Stimulated activated effector memory CD8-positive, alpha-beta T cell treated with anti-CD3 and anti-CD28 coated beads, Interleukin-12 subunit alpha, Interleukin-12 subunit beta, amount 100 ng/mL, for 72 hours (primary cell): ENCODE measurements around the gene LHPP.

ENCODE experiments used
- ATAC-seq: fragments of 150-1000 bp; cut with Tn5 transposase; 2 replicates; pipeline ENCODE4 v1.10.0; 2021
- DNase-seq, 2 donors: peaks; one replicate each; pipeline ENCODE4 v3.0.0; 2021 to 2022; ENCODE audit warnings: low spot score in 2 of 2
- H3K27ac Mint-ChIP-seq: one replicate; pipeline ENCODE4 v1.8.0; 2022; ENCODE audit warnings: mild to moderate bottlenecking, mixed read lengths
- H3K36me3 Mint-ChIP-seq: one replicate; pipeline ENCODE4 v1.8.0; 2022; ENCODE audit warnings: mild to moderate bottlenecking, mixed read lengths
- H3K4me1 Mint-ChIP-seq: one replicate; pipeline ENCODE4 v1.8.0; 2022; ENCODE audit warnings: mixed read lengths
- H3K4me3 Mint-ChIP-seq: one replicate; pipeline ENCODE4 v1.8.0; 2022; ENCODE audit warnings: mild to moderate bottlenecking, mixed read lengths
- H3K9me3 Mint-ChIP-seq: one replicate; pipeline ENCODE4 v1.8.0; 2022; ENCODE audit warnings: mixed read lengths

The LHPP gene

GRCh38 chr10:124643330-124644009 is 181.8 kb downstream of the LHPP start:
- H3K27ac Mint-ChIP-seq = peak overlapping the region; percentile 95
- H3K4me3 Mint-ChIP-seq = peak overlapping the region; percentile 75
- peaks cover 97% of the 10 kb centered on the region for H3K4me1 Mint-ChIP-seq
- no peak for DNase-seq
- ATAC-seq = no peak
- peaks cover 42% of the 10 kb centered on the region for H3K36me3 Mint-ChIP-seq
- no peaks in the 10 kb centered on the region for H3K9me3 Mint-ChIP-seq

DNA sequence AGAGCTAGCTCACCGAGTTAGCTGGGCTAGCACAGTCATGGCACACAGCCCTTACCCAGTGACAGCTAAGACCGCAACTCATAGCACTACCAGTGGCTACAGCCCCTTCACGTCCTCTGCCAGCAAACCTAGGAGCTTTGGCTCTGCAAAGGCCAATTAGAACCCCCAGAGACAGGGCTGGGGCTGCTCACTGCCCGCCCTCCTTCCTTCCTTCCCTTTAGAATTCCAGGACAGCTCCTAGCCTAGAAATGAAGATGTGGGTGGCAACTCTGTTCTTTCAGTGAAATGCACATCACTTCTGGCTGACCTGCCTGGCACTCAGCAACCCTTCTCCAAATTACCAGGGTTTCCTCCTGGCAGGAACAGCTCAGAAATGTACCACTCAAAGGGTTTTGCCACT is 182.6 kb downstream of the LHPP start:
- Mint-ChIP-seq H3K27ac (peak overlapping the region; percentile 95), H3K4me1 (peaks cover 97% of the 10 kb centered on the region), H3K4me3 (no peak overlapping the region), H3K36me3 (peaks cover 49% of the 10 kb centered on the region), H3K9me3 (no peaks in the 10 kb centered on the region)
- ATAC-seq (no peak), DNase-seq (no peak)

DNA sequence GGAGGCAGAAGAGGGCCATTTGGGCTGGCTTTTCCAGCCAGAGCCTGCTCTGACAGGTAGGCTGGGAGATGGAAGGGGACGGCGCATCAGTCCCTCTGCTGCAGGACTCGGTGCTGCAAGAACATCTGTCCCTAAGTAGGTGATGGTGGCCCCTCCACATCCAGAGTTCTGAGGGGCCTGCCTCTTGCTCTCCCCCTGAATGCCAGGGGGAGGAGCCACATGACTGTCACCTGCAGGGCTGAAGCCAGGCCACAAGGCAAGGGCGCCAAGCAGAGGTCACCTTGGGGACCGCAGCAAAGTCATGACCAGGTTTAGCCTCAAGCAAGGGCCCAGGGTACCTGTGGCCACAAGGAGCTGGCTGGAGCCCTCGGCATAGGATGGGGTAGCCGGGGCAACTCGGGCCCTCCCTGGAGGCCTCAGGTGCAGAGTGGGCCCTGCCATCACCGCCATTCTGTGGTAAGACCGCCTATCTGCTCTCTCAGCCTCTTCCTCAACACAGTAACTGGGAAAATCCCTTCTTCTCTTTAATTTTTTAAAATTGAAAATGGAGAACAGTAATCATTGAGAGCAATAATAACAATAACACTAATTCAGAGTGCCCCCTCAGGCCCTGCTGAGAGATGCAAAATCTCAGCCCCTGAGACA is 183.3 kb downstream of the LHPP start:
- Mint-ChIP-seq H3K36me3 (peaks cover 53% of the 10 kb centered on the region), H3K4me3 (no peak overlapping the region), H3K4me1 (peaks cover 100% of the 10 kb centered on the region), H3K9me3 (no peaks in the 10 kb centered on the region), H3K27ac (peak overlapping the region; percentile 95)
- DNase-seq (no peak), ATAC-seq (no peak)

DNA sequence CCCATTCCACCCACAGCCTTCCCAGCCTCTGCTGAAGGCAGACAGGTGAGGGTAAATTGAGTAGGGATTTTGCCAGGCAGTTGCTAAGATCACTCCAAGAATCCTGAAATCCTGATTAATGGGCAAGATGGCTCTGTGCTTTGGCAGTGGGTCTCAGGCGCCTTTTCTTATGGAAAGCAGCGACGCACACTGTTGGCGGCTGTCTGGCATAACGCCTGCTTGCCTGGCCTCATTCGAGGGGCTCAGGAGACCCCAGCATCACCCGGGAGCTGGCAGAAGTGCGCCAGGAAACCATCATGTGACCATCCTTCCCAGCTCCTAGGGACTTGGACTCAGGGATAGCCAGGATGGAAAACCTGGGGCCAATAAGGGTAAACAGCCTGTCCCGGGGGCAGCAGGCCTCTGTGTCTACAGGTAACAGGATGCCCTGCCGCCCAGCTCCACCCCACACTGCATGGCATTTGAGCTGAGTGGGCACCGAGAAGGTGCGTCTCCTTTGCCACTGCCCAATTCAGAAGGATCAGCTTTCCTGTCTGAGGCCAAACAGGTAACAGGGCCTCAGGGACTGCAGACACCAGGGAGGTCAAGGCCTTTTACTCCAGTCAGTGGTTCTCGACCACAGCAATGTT is 184.0 kb downstream of the LHPP start:
- H3K36me3 Mint-ChIP-seq = peaks cover 59% of the 10 kb centered on the region
- H3K4me3 Mint-ChIP-seq = no peak overlapping the region
- DNase-seq (no peak), ATAC-seq (no peak)
- no peaks in the 10 kb centered on the region for H3K9me3 Mint-ChIP-seq
- H3K27ac Mint-ChIP-seq = peak overlapping the region; percentile 95
- H3K4me1 Mint-ChIP-seq = peaks cover 100% of the 10 kb centered on the region

- H3K9me3 Mint-ChIP-seq = no peaks in the 10 kb centered on the region
- DNase-seq (no peak), ATAC-seq (no peak)
- H3K36me3 Mint-ChIP-seq = peaks cover 56% of the 10 kb centered on the region
- peak overlapping the region; percentile 95 for H3K27ac Mint-ChIP-seq
- H3K4me3 Mint-ChIP-seq = peak overlapping the region; percentile 67
- peaks cover 100% of the 10 kb centered on the region for H3K4me1 Mint-ChIP-seq
Observed at GRCh38 chr10:124646483-124647352, 185.1 kb downstream of the LHPP start.

GRCh38 chr10:124647421-124648130 is 186.0 kb downstream of the LHPP start:
- H3K36me3 Mint-ChIP-seq = peaks cover 51% of the 10 kb centered on the region
- H3K27ac Mint-ChIP-seq = peak overlapping the region; percentile 95
- peaks cover 100% of the 10 kb centered on the region for H3K4me1 Mint-ChIP-seq
- peak overlapping the region; percentile 67 for H3K4me3 Mint-ChIP-seq
- DNase-seq (peak; percentile 38 to 76), ATAC-seq (peak; percentile 66)
- no peaks in the 10 kb centered on the region for H3K9me3 Mint-ChIP-seq

DNA sequence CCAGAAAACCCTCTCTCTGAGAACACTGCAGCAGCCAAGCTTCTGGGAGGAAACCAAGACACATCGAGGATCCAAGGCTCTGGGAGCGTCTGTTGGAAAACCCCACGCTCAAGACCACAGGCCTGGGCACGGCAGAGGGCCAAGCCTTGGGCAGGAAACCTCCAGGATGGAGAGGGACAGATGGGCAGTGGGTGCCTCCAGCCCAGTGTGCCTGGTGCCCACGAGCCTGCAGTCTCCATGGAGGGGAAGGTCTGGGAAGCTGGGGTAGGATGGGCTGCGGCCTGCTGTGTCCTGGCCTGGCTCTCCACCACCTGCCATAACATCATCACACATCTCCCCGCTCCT is 186.5 kb downstream of the LHPP start:
- H3K27ac Mint-ChIP-seq = peak overlapping the region; percentile 95
- peaks cover 100% of the 10 kb centered on the region for H3K4me1 Mint-ChIP-seq
- peaks cover 45% of the 10 kb centered on the region for H3K36me3 Mint-ChIP-seq
- ATAC-seq (no peak), DNase-seq (no peak)
- H3K9me3 Mint-ChIP-seq = no peaks in the 10 kb centered on the region
- peak overlapping the region; percentile 67 for H3K4me3 Mint-ChIP-seq

GRCh38 chr10:124648738-124649137 is 187.1 kb downstream of the LHPP start:
- peak overlapping the region; percentile 95 for H3K27ac Mint-ChIP-seq
- peak; percentile 50 for ATAC-seq
- peaks cover 40% of the 10 kb centered on the region for H3K36me3 Mint-ChIP-seq

DNA sequence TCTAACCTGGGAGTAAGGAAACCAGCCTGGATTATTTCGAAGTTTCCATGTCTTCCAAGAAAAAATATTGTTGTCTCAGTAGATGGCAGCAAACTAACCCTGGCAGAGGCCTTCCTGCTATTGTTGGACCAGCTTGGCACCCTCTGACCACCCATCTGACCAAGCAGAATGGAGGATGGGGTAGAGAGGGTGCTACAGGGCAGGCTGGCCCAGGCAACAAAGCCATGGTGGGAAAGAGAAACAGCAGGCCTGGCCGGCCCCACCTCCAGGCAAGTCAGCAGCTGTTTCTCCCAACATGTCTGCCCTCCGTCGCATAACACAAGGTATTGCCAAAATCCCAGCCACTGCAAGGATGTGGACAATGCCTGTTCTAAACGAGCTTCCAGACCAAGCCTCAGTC is 187.6 kb downstream of the LHPP start:
- peaks cover 40% of the 10 kb centered on the region for H3K36me3 Mint-ChIP-seq

More at GRCh38 chr10:124648738-124649137, 187.1 kb downstream of the LHPP start:
- peak; percentile 40 to 78 for DNase-seq
- H3K9me3 Mint-ChIP-seq = no peaks in the 10 kb centered on the region
- H3K4me1 Mint-ChIP-seq = peaks cover 100% of the 10 kb centered on the region
- peak overlapping the region; percentile 67 for H3K4me3 Mint-ChIP-seq

GRCh38 chr10:124650263-124650662 is 188.6 kb downstream of the LHPP start:
- peaks cover 98% of the 10 kb centered on the region for H3K4me1 Mint-ChIP-seq
- peak overlapping the region; percentile 67 for H3K4me3 Mint-ChIP-seq
- DNase-seq = peak in 1 of 2 donors; percentile 74
- H3K9me3 Mint-ChIP-seq = no peaks in the 10 kb centered on the region
- peak overlapping the region; percentile 94 for H3K27ac Mint-ChIP-seq
- ATAC-seq = peak; percentile 63
- H3K36me3 Mint-ChIP-seq = peaks cover 40% of the 10 kb centered on the region

More for the DNA sequence above, 187.6 kb downstream of the LHPP start:
- no peaks in the 10 kb centered on the region for H3K9me3 Mint-ChIP-seq
- peaks cover 98% of the 10 kb centered on the region for H3K4me1 Mint-ChIP-seq
- H3K27ac Mint-ChIP-seq = peak overlapping the region; percentile 94
- H3K4me3 Mint-ChIP-seq = peak overlapping the region; percentile 67
- ATAC-seq = no peak
- no peak for DNase-seq

DNA sequence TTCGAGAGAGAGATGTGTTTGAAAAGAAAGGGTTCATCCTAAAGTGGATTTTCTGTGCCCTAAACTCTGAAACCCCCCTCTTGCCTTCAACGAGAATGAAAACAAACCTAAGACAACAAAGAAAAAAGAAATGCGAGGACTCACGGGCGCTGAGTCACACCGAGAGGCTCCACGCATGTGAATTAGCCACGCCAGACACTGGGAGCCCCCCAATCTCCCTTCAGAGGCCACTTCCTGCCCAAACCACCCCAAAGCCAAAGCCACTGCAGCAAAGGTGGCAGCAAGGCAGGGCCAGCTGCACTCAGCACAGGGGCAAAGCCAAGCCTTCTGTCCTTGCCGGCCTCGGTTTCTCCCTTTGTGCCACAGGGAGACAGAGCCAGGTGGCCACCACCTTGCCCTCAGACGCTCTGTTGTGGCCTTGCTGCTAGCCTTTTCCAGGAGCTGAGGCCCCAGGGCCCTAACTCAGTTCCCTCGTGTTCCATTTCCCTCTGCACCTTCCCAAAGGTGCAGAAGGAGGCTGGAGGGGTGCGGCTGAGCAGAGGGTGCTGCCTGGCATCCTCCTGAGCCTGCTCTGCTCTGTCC is 189.3 kb downstream of the LHPP start:
- Mint-ChIP-seq H3K27ac (peak overlapping the region; percentile 94), H3K4me1 (peaks cover 98% of the 10 kb centered on the region), H3K36me3 (peaks cover 40% of the 10 kb centered on the region), H3K4me3 (peak overlapping the region; percentile 67), H3K9me3 (no peaks in the 10 kb centered on the region)
- peak; percentile 57 to 85 for DNase-seq
- peak; percentile 83 for ATAC-seq

DNA sequence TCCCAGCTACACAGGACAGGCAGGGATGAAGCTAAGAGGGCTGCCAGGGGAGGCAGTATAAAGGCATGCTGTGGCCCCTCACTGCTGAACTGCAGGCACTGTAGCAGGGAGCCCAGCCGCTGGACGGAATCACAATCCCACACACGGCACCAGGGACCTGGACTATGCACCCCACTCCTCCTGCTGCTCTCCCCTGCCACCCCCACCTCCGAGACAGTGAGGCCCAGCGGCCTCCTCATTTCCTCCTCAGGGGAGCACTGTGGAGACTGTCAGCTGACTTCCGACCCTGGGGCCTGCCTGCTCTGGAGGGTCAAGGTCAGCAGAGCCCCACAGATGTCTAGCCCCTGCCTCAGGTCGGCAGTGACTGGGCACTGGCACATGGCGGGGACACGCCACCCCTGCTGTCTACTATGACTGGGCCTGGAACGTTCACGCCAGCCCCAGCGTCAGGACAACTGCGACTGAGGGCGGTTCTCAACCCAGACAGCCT is 189.8 kb downstream of the LHPP start:
- H3K4me1 Mint-ChIP-seq = peaks cover 98% of the 10 kb centered on the region
- H3K27ac Mint-ChIP-seq = peak overlapping the region; percentile 94
- DNase-seq = no peak
- no peaks in the 10 kb centered on the region for H3K9me3 Mint-ChIP-seq
- peaks cover 42% of the 10 kb centered on the region for H3K36me3 Mint-ChIP-seq
- peak overlapping the region; percentile 67 for H3K4me3 Mint-ChIP-seq
- peak; percentile 18 for ATAC-seq

GRCh38 chr10:124652200-124652599 is 190.6 kb downstream of the LHPP start:
- peak overlapping the region; percentile 67 for H3K4me3 Mint-ChIP-seq
- ATAC-seq = no peak

GRCh38 chr10:124652701-124653100 is 191.1 kb downstream of the LHPP start:
- Mint-ChIP-seq H3K36me3 (peaks cover 40% of the 10 kb centered on the region), H3K27ac (peak overlapping the region; percentile 94), H3K4me3 (no peak overlapping the region), H3K9me3 (no peaks in the 10 kb centered on the region), H3K4me1 (peaks cover 95% of the 10 kb centered on the region)
- DNase-seq (no peak), ATAC-seq (no peak)

More at GRCh38 chr10:124652200-124652599, 190.6 kb downstream of the LHPP start:
- Mint-ChIP-seq H3K4me1 (peaks cover 95% of the 10 kb centered on the region), H3K27ac (peak overlapping the region; percentile 94), H3K9me3 (no peaks in the 10 kb centered on the region), H3K36me3 (peaks cover 41% of the 10 kb centered on the region)
- DNase-seq = no peak
